GM12873 (cell line): ENCODE results near the gene RHOA.

Experiments
- TF ChIP-seq, protein P1 (sequence below): IDR thresholded peaks from 2 replicates; pipeline ENCODE4 v1.5.1; 2012; ENCODE audit warnings: low read depth, mild to moderate bottlenecking, moderate library complexity, low read length, control low read depth; ENCODE audit not compliant: insufficient read depth; ENCODE audit errors: missing control alignments

RHOA gene

DNA sequence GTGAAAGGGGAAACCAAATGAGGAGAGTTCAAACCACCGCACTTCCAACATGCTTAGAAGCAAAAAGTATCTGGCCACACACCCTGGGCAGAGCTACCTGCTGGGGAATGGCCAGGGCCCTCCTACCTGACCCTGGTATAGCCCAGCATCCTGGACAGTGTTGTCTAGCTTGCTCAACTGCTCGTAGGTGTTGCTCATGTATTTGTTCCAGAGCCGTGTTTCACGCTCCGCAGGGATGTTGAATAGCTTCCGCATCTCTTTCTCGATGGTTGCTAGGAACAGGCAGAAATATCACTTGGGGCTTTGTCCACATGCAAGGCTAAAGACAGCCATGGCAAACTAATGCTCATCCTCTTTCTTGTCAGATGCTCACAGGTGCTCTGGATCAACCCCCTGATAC is 87.0 kb downstream of the RHOA start:
- TF ChIP-seq, protein P1, sequence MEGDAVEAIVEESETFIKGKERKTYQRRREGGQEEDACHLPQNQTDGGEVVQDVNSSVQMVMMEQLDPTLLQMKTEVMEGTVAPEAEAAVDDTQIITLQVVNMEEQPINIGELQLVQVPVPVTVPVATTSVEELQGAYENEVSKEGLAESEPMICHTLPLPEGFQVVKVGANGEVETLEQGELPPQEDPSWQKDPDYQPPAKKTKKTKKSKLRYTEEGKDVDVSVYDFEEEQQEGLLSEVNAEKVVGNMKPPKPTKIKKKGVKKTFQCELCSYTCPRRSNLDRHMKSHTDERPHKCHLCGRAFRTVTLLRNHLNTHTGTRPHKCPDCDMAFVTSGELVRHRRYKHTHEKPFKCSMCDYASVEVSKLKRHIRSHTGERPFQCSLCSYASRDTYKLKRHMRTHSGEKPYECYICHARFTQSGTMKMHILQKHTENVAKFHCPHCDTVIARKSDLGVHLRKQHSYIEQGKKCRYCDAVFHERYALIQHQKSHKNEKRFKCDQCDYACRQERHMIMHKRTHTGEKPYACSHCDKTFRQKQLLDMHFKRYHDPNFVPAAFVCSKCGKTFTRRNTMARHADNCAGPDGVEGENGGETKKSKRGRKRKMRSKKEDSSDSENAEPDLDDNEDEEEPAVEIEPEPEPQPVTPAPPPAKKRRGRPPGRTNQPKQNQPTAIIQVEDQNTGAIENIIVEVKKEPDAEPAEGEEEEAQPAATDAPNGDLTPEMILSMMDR: no peak

DNA sequence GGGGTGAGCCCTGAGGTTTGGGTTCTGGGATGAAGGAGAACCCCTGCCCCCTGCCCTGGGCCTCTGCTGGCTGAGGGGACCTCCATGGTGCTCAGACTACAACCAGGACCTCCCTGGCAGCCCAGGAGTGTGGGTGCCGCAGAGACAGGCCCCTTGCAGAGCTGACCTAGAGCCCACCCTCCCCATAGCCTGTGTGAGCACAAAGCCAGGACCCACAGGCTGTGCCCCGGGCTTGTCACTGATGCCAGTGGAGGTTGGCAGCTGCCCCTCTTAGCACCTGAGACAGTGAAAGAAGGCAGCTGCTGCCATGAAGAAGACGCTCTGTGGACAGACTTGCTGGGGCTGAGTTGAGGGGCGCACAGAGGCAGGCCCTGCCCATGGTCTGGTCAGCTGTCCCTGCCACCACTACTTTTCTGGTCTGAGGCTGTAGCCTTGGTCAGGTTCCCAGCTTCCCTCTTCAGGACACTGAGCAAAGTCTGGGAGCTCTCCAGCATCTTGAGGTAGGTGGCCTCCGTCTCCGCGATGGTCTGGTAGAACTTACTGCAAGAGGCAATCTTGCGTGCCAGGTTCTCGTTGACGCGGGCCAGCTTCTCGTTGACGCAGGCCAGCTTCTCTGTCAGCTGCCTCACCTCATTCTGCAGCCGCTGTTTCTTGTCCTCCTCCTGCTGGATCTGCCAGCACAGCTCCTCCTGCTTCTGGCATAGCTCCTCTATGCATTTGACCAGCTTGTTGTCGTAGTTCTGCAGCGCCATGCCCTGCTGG is 94.9 kb downstream of the RHOA start:
- TF ChIP-seq, protein P1: no peak

DNA sequence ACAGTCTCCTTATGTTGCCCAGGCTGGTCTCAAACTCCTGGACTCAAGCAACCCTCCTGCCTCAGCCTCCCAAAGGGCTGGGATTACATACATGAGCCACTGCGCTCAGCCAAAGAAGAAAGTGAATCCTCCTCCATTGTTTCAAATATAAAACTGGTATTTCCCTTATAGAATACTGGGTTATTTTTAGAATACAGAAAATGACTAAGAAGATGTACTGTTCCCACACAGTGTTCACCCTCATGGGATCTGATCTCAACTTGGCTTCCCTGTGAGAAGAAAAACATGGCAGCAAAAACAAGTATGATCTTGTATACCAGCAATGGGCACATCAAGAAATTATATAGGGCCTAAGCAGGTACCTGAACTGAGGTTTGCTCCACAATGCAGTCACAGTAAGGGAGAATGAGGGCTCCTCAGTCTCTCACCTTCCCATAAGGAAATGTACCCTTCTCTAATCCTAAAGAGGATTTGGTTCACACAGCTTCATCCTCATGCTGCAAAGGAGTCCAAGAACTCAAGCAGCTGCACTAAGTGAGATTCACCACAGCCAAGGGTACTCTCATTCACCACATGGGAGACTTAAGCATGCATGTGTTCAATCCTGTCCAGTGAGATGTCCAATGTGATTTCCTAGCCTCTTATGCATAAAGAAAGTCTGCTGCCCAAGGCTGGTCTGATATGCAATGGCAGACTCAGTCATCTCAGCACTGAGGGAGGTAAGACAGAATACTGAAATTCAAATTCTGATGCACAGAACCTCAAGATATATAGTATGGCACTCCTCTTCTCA is 97.7 kb downstream of the RHOA start:
- TF ChIP-seq, protein P1: no peak

DNA sequence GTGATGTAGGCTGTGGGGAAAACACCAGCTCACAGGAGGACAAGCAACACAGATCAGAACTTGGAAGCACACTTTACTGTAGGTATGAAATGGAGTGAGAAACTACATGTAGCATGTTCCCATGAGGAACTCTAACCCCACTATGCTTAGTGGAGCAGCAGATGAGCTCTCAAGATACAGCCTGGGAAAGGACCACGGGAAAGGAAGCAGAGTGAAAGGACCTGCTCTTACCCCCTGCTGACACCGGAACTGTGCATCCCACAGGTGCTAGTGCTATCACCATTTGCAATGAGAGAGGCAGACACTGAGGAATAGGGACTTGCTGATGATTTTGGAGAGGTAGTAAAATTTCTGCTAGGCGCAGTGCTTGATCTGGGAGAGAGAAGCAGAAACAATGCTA is 100.5 kb downstream of the RHOA start:
- TF ChIP-seq, protein P1: no peak

DNA sequence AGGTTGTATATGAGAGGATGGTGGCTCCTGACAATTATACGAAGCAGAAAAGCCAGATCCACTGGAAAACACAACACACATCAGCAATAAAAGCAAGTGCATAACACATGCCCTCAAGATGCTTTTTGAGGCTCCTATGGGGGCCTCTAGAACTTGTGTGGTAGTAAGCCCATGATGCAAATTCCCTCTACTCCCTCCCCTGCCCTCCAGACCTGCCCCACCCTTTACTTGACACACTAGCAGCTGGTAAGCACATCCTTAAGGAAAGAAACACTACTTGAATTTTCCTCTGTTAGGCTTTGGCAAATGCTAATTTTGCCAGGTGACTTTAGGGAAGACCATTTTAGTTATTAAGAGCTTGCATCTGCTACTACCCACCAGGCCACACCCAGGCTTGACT is 101.1 kb downstream of the RHOA start:
- TF ChIP-seq, protein P1: no peak
